OCI-LY1 (cell line): ENCODE results near the gene IFT57.

Experiments
- EZH2 ChIP-seq: fragments of 200-600 bp; sonication (generic), shearing (Covaris generic); IDR thresholded peaks from 2 replicates; pipeline ENCODE4 v1.8.0; 2017; ENCODE audit warnings: borderline replicate concordance, mixed run types, mild to moderate bottlenecking, antibody characterized with exemption, low read length, moderate library complexity, mixed read lengths
- TF ChIP-seq, protein P1 (sequence below): fragments of 200-600 bp; sonication (generic), shearing (Covaris generic); IDR thresholded peaks from 2 replicates; pipeline ENCODE4 v1.5.1; 2017; ENCODE audit warnings: mild to moderate bottlenecking, antibody characterized with exemption, low read length, moderate library complexity, mixed read lengths

DNA sequence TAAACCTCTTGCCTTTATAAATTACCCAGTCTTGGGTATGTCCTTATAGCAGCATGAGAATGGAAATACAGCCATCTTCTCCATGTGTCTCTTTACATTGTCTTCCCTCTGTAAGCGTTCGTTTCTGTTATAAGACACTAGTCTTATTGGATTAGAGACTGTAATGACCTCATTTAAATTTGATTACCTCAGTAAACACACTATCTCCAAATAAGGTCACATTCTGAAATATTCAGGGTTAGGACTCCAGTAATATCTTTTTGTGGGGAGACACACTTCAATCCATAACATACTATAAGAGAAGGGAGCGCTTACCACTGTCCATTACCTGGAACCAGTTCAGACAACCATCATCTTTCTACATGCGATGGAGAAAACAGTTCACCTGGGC, 97.1 kb downstream of the IFT57 start:
- TF ChIP-seq, protein P1, sequence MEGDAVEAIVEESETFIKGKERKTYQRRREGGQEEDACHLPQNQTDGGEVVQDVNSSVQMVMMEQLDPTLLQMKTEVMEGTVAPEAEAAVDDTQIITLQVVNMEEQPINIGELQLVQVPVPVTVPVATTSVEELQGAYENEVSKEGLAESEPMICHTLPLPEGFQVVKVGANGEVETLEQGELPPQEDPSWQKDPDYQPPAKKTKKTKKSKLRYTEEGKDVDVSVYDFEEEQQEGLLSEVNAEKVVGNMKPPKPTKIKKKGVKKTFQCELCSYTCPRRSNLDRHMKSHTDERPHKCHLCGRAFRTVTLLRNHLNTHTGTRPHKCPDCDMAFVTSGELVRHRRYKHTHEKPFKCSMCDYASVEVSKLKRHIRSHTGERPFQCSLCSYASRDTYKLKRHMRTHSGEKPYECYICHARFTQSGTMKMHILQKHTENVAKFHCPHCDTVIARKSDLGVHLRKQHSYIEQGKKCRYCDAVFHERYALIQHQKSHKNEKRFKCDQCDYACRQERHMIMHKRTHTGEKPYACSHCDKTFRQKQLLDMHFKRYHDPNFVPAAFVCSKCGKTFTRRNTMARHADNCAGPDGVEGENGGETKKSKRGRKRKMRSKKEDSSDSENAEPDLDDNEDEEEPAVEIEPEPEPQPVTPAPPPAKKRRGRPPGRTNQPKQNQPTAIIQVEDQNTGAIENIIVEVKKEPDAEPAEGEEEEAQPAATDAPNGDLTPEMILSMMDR: no peak
- no peak for TF ChIP-seq EZH2
